Measurements from ENCODE around the gene NSRP1. TPM values are rescaled to one million over a fixed set of nuclear protein-coding genes. Genes with fewer than 3 reads are reported as not detected.

Gene NSRP1
- total and polyA plus RNA-seq, 10 of the 15 experiments (the other 5 are each of a cell fraction or from before 2014, with no cell fraction given): 12.5 to 69.7 (median 37.8) TPM

- TF ChIP-seq PKNOX1 (IDR thresholded peaks at IDR 0.05) (no peak), RELB (IDR thresholded peaks at IDR 0.05; ENCODE audit: low read depth) (no peak), SIN3A (IDR thresholded peaks at IDR 0.05; ENCODE audit: low read depth, low read length) (no peak), TAF1 (IDR thresholded peaks at IDR 0.05; ENCODE audit: borderline replicate concordance, low read depth, low read length) (no peak), GABPA (IDR thresholded peaks at IDR 0.05; ENCODE audit: low read depth) (no peak), GATAD2B (conservative IDR thresholded peaks at IDR 0.05; ENCODE audit: low read depth) (no peak), SMARCA5 (IDR thresholded peaks at IDR 0.05) (no peak), RFX5 (IDR thresholded peaks at IDR 0.05; ENCODE audit: low read depth, low read length) (no peak)
- TF ChIP-seq, protein P1, sequence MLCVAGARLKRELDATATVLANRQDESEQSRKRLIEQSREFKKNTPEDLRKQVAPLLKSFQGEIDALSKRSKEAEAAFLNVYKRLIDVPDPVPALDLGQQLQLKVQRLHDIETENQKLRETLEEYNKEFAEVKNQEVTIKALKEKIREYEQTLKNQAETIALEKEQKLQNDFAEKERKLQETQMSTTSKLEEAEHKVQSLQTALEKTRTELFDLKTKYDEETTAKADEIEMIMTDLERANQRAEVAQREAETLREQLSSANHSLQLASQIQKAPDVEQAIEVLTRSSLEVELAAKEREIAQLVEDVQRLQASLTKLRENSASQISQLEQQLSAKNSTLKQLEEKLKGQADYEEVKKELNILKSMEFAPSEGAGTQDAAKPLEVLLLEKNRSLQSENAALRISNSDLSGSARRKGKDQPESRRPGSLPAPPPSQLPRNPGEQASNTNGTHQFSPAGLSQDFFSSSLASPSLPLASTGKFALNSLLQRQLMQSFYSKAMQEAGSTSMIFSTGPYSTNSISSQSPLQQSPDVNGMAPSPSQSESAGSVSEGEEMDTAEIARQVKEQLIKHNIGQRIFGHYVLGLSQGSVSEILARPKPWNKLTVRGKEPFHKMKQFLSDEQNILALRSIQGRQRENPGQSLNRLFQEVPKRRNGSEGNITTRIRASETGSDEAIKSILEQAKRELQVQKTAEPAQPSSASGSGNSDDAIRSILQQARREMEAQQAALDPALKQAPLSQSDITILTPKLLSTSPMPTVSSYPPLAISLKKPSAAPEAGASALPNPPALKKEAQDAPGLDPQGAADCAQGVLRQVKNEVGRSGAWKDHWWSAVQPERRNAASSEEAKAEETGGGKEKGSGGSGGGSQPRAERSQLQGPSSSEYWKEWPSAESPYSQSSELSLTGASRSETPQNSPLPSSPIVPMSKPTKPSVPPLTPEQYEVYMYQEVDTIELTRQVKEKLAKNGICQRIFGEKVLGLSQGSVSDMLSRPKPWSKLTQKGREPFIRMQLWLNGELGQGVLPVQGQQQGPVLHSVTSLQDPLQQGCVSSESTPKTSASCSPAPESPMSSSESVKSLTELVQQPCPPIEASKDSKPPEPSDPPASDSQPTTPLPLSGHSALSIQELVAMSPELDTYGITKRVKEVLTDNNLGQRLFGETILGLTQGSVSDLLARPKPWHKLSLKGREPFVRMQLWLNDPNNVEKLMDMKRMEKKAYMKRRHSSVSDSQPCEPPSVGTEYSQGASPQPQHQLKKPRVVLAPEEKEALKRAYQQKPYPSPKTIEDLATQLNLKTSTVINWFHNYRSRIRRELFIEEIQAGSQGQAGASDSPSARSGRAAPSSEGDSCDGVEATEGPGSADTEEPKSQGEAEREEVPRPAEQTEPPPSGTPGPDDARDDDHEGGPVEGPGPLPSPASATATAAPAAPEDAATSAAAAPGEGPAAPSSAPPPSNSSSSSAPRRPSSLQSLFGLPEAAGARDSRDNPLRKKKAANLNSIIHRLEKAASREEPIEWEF (IDR thresholded peaks at IDR 0.05; ENCODE audit: insufficient replicate concordance, low read depth, low read length): no peak
- TF ChIP-seq, protein P2, sequence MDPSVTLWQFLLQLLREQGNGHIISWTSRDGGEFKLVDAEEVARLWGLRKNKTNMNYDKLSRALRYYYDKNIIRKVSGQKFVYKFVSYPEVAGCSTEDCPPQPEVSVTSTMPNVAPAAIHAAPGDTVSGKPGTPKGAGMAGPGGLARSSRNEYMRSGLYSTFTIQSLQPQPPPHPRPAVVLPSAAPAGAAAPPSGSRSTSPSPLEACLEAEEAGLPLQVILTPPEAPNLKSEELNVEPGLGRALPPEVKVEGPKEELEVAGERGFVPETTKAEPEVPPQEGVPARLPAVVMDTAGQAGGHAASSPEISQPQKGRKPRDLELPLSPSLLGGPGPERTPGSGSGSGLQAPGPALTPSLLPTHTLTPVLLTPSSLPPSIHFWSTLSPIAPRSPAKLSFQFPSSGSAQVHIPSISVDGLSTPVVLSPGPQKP (IDR thresholded peaks at IDR 0.05; ENCODE audit: low read depth, low read length): no peak
- TF ChIP-seq, protein P3, sequence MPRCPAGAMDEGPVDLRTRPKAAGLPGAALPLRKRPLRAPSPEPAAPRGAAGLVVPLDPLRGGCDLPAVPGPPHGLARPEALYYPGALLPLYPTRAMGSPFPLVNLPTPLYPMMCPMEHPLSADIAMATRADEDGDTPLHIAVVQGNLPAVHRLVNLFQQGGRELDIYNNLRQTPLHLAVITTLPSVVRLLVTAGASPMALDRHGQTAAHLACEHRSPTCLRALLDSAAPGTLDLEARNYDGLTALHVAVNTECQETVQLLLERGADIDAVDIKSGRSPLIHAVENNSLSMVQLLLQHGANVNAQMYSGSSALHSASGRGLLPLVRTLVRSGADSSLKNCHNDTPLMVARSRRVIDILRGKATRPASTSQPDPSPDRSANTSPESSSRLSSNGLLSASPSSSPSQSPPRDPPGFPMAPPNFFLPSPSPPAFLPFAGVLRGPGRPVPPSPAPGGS (IDR thresholded peaks at IDR 0.05; ENCODE audit: borderline replicate concordance, insufficient read depth, low read depth, low read length, poor library complexity, severe bottlenecking): no peak
These were observed 71.8 kb downstream of the NSRP1 start (continued) for GRCh38 chr17:30188211-30188939.
